HG02798 (cell line): Measurements from ENCODE around the gene AHNAK2.

Experiments
- ATAC-seq: cut with Tn5 transposase; IDR thresholded peaks from one replicate; pipeline ENCODE4 v1.9.1; 2021; ENCODE audit warnings: mild to moderate bottlenecking; ENCODE audit not compliant: unreplicated experiment, poor library complexity

Gene AHNAK2

DNA sequence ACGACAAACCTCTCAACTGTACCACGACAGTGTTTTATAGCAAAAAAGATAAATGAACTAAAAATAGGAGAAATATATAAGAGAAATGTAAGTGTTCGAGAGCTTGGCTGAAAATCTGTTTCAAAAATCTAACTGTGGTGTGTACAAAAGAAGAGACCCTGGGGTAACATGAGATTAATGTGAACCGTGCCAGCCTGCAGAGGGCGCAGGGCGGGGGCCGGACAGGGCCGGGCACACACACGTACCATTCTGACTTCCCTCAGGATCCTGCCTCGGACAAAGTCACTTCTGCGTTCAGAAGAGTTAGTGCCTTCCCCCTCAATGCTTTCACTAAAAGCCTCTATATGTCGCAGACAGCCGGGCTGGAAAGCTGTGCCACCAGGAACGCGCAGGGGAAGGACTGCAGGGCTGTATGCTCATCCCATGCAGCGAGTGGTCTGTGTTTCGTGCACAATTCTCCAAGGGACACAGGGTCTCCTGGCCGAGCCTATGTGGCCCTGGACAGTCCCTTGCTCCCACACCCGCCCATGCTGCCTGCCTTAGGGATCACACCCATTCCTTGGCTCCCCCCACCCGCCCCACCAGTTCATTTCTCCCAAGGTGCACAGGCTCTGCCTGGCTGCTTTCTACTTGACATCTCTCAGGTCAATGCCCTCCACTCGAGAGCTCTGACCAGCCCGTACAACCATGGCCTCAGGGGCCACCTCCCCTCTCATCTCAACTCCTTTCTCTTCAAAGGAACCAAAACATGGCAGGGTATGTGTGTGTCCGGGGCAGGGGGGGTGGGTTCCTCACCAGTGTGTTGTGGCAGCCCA, 34.2 kb upstream of the AHNAK2 start:
- no peak for ATAC-seq

DNA sequence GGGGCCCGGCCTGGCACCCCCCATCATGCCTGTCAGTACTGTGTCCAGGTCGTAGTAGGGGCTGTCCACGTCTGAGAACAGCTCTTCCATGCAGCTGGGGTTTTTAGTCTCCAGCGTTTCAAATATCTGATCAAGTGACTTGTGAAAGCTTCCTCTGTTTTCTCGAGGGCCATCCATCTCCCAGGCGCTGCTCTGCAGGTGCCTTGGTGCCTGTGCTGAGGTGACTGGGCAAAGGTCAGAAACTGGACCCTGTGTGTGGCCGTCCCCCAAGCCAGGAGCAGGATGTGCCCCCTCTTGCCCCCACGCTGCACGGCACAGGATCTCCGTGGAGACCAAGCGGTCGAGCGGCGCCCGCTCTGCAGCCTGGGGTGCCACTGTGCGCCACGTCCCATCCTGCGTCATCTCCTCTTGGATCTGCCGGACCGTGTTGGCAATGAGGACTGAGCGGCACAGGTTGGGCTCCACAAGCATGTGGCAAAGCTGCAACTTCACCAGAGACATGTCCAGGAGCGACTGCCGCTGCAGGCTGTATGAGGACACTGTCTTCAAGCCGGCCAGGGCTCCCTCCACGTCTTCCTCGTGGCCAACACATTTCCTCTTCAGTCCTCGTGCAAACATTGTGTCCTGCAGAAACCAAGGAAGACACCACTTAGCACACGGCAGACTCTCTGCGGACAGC, 33.3 kb upstream of the AHNAK2 start:
- no peak for ATAC-seq

GRCh38 chr14:105010891-105011291, 32.7 kb upstream of the AHNAK2 start:
- no peak for ATAC-seq

- ATAC-seq = no peak
Observed at GRCh38 chr14:105010106-105010505, 31.9 kb upstream of the AHNAK2 start.

- no peak for ATAC-seq
Observed at GRCh38 chr14:105007593-105008264, 29.6 kb upstream of the AHNAK2 start.

GRCh38 chr14:105006831-105007592, 28.8 kb upstream of the AHNAK2 start:
- ATAC-seq = no peak

DNA sequence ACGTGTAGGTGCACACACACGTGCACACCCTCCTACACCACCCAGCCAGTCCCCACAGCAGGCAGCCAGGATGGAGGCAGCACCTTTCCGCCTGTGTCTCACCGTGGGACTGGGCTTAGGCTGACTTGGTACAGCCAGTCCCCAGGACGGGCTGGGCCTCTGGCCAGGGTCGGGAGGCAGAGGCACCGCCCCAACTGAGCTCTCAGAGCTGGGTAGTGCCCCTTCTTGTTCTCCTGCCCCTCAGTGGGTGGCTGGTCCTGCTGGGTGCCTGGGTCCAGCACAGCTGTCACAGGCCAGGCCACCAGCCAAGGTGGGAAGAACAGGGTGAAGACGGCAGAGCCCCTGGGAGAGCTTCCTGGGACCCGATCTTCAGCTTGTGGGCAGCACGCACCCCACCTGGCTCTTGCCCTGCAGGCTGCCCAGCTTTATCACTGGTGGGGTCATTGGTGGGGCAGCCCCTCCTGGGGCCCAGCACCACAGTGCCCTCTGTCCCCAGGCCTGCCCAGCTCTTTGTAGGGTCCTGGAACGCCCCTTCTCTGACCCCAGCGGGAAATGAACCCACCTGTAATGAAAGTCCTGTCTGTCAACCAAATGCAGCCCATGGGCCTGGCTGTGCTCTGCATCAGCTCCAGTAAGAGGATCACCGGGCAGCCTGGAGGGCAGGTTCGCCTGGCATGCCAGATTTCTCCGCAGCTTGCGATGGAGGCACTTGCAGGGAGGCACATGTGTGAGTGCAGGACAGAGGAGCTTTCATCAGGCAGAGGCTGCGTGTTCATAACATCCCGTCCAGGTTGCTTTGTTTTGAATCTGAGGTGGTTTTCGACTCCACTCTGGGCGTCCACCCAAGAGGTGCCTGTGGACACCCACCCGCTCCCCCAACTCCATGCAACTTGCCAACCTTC, 28.0 kb upstream of the AHNAK2 start:
- ATAC-seq = no peak

GRCh38 chr14:105005329-105005928, 27.3 kb upstream of the AHNAK2 start:
- ATAC-seq = no peak

DNA sequence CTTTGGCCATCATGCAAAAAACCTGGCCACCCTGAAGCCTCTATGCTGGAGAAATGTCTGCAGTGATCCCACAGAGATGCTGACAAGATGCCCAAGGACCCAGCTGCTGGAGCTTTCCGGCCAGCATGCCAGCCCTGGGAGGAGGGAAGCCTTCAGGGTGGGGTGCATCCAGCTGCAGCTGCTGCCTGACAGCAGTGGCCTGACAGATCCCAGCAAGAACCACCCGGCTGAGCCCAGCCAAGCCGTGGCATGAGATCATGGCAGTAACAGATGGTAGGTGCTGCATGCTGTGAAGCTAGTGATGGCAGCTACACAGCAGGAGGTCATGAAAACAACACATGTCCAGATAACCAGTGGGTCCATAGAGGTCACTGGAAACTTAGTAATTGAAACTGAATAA, 21.2 kb upstream of the AHNAK2 start:
- ATAC-seq = no peak

GRCh38 chr14:104998801-104999200, 20.6 kb upstream of the AHNAK2 start:
- ATAC-seq = no peak

DNA sequence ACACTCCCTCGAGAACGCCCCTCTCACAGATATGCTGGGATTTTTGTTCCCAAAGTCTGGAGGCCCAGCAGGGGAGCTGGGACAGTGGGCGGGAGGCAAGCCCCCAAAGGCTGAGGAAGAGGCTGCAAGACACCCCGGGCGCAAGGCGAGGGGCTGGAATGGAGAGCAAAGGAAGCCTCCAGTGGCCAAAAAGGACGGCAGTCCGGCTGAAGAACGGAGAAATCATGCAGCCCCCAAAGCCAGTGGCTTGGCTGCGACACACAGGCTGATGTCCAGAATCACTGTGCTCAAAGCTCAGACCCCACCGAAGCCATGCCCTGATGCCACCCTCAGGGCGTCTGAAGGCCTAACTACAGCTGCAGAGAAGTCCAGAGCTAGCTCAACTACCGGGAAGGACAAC, 18.3 kb upstream of the AHNAK2 start:
- ATAC-seq = no peak

DNA sequence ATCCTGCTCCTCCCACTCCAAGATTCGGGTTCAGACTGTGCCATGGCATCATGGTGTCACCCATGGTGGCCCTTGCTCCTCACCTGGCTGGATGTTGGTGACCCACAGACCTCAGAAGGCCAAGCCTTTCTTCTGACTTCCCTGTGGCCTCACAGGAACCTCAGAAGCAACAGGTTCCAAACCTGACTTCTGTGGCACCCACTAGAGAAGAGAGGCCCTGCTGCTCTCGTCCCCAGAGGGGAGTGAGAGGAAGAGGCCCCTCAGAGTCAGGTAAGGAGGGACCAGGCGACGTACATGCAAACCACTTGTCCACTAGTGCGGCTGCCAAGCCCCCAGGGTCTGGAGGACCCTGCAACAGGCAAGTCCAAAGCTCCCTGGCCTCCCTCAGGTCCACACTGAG, 17.9 kb upstream of the AHNAK2 start:
- ATAC-seq = no peak

GRCh38 chr14:104994978-104995377, 16.8 kb upstream of the AHNAK2 start:
- no peak for ATAC-seq

- no peak for ATAC-seq
Observed at GRCh38 chr14:104993808-104994591, 15.8 kb upstream of the AHNAK2 start.

GRCh38 chr14:104993306-104993705, 15.1 kb upstream of the AHNAK2 start:
- ATAC-seq = no peak

GRCh38 chr14:104992501-104992900, 14.3 kb upstream of the AHNAK2 start:
- ATAC-seq = no peak

DNA sequence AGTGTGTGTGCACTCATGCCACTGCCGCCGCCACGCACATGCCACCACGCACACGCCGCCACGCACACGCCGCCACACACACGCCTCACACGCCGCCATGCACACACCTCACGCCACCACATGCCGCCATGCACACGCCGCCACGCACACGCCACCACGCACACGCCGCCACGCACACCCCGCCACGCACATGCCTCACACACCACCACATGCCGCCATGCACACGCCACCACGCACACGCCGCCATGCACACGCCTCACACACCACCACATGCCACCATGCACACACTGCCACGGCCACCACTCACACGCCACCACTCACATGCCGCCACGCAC, 13.7 kb upstream of the AHNAK2 start:
- ATAC-seq = no peak

GRCh38 chr14:104989951-104990303, 11.8 kb upstream of the AHNAK2 start:
- no peak for ATAC-seq
